ENCODE results near the gene ZFYVE28.
"Not testable (repeated sequence)": the region's sequence is repeated elsewhere in the genome, so short reads cannot be mapped to it uniquely, and the experiment has no call there.

The ZFYVE28 gene

DNA sequence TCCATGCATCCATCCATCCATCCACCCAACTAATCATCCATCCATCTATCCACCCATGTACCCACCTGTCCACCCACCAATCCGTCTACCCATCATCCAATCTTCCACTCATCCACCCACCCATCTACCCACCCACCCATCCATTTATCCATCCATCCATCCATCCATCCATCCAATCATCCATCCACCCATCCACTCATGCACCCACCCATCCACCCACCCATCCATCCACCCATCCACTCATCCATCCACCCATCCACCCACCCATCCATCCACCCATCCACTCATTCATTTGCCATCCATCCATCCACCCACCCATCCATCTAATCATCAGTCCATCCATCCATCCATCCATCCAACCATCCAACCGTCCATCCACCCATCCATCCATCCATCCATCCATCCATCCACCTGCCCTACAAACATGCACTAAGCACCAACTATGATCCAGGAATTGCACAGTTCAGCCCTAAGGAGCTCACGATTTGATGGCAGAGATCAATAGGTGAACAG, 135.2 kb downstream of the ZFYVE28 start:
- DNase-seq: no peak

DNA sequence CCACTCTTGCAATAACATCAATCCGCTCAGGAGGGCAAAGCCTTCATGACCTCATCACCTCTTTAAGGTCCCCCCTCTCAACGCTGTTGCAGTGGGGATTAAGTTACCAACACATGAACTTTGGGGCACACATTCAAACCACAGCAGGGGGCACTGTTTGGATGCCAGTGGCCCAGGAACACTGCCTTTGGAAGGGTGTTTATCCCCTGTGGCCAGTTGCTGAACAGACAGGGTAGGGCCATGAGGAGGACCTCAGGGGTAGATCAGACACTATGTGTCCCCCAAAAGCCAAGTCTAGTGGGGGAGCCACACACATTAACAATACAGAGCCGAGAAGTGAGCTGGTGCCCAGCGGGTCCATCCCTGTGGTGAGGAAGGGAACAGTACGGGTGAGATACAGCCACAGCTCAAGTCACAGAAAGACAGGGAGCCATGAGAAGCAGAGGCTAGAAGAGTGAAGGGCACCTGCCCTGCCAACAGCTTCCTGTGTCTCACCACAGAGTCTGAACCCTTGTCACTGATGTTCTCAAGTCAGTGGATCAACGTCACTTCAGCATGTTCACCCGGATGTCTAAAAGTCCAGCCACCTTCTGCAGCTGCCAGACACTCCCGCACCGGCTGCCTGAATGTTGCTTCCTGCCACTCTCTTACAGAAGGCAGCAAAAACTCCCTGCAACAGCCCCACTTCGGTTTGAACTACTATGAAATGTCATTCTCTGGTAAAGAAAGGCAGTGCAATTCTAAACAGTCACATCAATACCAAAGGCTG, 136.7 kb downstream of the ZFYVE28 start:
- no peak for DNase-seq

DNA sequence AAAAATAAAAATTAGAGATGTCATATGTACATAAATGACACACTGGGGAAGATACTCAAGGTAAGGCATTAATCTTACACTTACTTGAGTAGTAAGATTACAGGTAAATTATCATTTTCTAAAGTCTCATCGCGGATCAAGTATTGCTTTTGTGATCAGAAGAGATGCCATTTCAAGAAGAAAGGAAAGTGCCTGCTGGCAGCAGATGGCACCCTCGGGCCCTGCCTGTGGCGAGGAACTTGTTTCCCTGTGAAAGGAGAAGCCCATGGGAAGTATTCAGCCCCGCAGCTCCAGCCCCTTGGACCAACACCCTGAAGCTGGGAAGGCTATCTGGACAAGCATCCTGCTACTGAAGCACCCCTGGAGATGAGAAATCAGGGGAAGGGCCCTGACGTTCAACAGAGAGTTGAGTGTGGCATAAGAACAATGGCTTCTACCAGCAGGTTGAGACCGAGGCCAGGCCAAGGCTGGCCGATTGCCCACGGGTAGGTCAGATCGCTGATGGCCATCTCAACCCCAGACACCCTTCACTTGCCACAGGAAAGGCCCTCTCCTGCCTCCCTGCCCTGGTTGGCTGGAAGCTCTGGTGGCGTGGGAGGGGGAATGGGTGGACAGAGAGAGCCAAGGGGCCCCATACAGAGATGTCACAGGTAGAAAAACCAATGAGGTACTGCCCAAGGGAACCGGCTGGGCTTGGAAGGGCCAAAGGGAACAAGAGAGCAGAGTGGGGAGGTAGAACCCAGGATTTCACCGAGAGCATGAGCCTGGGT, 137.7 kb downstream of the ZFYVE28 start:
- no peak for DNase-seq

DNA sequence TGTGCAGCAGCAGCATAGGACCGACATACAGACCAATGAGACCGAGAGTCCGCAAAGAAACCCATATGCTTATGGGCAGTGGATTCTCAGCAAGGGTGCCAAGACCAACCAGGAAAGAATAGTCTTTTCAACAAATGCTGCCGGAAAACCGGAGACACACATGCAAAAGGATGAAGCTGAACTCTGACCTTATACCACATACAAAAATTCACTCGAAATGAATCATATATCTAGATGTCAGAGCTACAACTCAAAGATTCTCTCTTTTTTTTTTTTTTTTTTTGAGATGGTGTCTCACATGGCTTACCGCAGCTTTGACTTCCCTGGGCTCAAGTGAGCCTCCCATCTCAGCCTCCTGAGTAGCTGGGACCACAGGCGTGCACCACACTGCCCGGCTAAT, 140.5 kb downstream of the ZFYVE28 start:
- no peak for DNase-seq

DNA sequence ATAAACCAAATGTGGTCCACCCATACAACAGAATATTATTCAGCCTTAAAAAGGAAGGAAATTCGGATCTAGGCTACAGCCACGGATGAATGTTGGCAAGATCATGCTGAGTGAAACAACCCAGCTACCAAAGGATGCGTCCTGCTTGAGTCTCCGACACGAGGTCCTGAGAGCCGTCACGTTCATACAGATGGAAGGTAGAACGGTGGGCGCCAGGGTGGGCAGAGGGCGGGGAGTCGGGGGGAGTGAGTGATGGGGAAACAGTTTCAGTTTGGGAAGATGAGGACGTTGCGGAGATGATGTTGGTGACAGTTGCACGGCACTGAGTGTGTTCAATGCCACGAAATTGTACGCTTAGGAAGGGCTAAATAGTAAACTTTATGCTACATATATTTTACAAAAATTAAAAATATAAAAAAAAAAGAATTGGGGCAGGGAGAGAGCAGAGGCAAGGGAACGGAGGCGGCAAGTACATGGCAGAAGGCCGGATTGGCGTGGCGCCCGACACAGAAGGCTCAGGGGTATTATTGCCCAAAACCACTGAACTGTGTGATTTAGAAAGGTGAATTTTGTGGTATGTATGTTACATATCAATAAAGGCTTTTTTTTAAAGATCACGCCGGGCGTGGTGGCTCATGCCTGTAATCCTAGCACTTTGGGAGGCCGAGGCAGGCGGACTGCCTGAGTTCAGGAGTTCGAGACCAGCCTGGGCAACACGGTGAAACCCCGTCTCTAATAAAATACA, 141.7 kb downstream of the ZFYVE28 start:
- DNase-seq: no peak

DNA sequence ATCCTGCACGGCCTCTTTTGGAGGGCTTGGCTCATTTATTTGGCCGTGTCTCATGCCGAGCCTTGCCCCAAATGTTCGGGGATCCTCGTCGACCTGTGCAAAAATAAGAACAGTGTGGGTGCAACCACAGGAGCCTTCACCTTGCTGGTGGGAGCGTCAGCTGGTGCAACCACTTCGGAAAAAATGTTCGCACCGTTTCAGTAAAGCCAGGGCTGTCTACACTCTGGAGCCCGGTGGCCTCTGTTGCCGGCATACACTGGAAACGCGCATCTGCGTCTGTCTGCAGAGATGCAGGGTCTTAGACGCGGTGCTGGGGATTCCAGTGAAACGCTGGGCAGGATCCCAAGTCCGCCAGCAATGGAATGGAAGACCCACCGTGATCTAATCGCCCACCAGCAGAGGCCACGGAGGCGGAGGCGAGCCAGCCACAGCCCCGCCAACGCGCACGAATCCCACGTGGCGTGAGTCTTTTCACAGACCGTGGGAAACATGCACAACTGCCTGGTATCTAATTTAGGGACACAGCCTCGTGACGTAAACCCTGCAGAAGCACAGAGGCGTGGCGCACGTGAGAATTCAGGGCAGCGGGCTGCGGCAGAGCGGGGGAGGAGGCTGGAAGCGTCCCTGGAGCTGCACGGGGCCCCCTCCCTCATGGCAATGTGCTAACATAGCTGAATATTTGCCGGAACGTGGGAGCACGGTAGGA, 142.7 kb downstream of the ZFYVE28 start:
- no peak for DNase-seq

DNA sequence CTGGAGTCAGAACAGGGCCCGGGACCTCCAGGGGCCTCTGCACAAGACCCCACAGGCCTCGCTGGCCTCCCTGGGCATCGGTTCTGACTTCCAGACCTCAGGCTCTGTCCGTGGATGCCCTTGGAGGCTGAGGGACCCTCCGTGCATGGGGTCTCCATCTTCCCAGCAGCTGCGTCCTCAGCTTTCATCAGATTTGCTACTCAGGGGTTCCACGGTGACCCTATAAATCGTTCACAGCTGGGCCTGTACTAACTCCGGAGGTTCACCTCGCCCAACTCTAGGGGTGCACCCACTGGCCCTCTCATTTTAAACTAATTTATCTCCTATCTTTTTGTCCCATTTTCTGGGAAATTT, 143.4 kb downstream of the ZFYVE28 start:
- not testable (repeated sequence) for DNase-seq

DNA sequence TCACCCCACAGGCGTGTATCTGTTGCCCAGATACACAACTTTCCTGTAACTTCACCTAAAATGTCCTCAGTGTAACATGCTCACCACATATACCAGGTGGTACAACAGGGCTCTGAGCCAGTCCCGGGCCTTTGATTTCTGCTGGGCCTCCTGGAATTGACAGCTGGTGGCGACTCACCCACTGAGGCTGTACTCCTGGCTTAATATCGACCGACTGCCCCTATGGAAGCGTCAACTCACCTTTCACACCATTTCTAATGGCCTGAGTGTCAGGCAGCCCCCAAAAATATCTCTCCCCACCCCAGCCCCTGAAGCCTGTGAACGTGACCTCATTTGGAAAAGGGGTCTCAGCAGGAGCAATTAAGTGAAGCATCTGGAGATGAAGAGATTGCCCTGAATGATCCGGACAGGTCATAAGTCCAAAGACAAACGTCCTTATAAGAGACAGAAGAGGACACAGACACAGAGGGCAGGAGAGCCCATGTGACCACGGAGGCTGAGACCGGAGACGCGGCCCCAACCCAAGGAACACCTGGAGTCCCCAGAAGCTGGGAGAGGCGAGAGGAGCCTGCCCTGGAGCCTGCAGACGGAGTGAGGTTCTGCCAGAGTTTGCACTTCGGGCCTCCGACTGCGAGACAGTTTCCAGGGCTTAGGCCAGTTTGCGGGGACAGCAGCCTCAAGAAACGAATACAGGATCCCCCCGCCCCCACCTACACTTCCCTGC, 144.0 kb downstream of the ZFYVE28 start:
- no peak for DNase-seq

DNA sequence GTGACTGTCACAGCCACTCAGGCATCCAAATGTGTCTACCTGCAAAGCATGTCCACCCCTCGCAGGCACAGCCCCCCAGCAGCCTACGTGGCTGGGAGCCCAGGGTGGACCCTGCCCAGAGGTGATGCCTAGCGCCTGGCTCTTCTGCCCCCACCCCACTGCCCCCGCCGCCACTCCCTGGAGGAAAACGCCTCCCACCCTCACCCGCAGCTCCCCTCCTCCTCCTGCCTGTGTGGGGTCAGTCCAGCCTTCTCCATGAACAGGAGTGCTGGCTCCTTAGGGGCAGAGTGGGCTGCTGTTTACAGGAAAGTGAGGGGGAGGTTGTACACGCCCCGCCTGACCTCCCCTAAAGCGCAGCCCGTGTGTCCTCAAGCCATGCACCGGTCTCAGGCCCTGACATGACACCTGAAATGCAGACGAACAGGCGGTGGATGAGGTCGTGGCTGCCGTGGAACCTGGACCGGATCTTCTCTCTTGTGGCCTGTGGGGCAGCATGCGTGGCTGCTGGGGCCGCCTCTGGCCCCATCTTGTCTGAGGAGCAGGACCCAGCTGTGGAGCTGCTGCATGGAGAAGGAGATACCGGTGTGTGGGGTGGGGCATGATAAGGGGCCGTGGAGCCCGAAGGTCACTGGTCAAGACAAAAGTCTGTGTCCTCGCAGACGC, 144.7 kb downstream of the ZFYVE28 start:
- DNase-seq: no peak

DNA sequence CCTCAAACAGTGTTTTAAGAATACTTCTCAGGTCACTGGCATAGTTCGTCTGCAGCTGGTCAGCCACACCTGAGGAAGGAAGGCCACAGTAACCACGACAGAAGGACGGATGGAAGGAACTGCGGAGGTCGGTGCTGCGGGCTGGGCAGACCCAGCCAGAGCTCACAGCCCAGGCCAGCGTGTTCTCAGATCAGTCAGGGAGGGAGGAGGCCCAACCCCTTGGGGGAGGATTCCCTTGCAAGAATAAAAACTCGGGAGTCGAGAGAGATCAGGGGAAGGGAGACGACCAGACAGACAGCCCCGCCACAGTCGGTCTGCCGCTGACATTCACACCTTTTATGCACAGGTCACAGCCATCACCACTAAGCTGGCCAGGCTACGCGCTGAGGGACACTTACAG, 145.2 kb downstream of the ZFYVE28 start:
- DNase-seq: no peak

DNA sequence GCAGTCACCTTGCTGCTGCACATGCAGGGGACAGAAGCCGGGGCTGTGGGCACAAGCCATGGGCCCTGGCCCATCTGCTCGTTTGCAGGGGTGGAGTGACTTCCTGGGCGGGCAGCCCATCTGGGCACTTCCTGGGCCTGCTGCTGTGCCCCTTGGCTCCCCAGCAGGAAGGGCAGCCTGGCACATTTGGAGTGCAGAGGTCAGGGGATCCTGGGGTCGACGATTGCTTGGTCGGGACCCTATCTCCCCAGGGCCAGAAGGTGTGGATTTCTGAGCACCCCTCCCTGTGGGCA, 145.7 kb downstream of the ZFYVE28 start:
- DNase-seq: no peak

DNA sequence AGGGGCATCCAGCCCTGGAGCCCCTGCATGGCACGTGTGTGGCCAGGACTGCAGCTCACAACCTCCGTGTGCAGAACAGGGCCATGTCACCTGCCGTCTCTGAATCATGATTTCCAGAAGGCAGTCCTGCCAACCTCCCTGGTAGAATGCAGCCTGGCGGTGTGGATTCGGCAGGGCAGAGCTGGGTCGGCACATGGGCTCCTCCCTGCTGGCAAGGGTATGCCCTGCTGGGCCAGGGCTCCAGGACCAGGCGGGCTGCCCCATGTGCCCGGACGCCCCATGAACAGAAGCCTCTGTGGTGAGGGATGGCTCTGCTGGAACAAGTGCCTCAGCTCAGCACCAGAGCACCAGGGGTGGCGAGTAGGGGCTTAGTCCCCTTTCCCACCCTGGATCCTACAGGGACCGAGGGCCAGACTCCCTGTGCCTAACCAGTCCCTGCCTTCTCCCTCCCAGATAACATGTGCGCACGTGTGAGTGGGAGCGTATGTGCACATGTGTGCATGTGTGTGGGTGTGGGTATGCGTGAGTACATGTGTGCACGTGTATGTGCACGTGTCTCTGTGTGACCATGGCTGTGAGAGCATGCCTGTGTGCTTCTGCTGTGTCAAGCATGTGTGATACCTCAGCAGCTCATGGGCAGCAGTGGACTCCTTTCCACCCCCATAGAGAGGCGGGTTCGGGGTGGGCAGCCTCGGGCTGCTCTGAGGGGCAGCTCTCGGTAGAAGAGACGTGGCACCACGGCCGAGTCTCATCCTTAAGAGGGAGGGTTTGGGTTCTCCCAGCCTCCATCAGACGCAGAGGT, 146.2 kb downstream of the ZFYVE28 start:
- no peak for DNase-seq

DNA sequence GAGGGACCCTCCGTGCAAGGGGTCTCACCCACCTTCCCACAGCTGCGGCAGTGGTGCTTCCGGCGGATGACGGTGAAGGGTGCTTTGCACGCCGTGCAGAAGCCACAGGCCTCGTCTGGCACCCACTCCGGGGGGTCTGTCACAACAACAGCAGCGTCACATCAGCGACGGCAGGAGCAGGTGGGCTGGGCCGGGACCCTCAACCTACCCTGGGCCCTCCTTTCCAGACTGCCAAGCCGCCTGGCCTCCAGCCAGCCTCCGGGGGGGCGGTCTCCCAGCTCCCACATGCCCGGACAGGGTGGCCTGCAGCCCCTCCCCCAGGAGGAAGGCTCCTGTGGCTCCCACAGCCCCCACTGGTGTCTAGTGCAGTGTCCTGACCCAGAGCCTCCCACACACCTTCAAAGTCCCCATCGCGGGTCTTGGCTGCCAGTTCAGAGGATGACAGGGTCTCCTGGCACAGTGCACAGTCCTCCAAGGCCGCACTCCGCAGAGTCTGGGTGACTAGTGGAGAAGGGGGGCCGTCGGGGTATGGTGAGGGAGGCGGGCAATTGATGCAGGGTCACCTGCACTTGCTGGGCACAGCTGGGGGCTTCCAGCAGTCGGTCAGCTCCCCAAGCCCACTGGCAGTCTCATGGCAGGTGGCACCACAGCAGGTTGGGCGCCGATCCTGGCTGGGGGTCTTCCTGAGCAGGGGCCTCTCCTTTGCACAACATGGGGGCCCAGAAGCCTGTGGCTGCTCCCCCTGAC, 147.0 kb downstream of the ZFYVE28 start:
- DNase-seq: no peak

DNA sequence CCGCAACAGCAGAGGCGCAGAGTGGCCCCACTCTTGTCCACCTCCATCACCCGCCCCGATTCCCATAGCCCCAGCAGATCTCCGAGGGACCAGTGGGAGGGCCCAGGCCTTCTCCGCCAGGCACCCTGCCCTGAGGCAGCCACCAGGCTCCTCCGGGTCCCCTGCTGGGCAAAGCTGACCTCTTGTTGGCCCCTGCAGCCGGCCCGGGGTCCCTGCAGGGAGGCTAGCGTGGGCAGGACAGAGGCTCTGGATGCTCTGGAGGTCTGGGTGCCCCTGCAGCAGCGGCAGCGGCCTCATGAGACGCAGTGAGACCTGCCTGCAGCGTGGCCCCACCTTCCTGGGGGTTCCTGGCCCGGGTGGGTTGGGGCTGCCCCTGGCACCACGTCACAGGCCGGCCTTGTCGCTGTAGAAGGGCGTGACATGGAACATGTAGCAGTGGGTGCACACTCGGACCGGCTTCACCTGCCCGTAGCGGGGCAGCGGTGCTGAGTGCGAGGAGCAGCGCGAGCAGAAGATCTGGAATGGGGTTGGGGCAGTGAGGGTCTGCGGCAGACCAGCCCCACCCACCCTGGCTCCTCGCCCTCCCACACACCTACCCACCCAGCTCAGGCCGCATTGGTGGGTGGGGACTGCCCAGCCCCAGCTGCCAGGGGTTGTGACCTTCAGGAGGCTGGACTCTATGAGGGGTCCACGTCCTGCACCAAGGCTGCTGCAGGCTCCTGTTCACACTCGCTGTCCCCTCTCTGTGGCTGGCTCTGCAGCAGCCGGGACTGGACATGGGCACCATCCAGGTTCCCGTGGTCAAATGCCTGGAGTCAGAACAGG, 147.9 kb downstream of the ZFYVE28 start:
- no peak for DNase-seq

DNA sequence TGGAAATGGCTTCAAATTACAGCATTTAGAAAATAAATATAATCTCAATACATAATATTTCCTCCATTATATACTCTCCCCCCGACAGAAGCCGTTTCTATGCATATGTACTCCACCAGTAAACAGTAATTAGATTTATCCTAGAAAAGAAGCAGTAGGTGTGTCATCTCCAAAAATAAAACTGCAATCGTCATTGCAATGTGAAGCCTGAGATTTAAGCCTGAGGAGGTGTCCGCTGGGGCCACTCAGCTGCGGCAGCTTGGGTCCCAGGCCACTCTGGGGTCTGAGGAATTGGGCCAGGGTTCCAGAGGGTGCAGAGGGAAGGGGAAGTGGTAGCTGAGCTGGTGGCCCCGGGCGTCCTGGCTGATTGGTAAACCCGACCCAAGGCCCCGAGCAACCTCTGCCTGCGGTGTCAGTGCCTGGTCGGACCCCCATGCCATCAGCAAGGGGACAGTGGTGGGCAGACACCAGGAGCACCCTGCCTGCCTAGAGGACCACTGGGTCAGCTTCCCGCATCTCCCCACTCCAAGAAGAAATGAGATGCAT, 148.8 kb downstream of the ZFYVE28 start:
- no peak for DNase-seq

DNA sequence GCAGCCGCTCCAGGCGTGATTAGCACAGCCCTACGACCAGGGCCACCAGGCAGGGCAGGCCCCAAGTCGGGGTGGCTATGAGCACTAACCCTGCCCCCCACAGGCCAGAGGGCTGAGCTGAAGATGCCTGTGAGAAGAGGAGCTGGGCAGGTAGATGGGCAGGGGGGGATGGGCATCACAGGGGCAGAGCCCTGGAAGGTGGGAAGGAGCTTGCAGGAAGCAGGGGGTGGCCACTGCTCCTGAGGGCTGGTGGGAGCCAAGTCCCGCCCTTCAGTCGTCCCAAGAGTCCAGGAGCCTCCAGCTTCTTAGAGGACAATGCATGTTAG, 149.3 kb downstream of the ZFYVE28 start:
- DNase-seq: no peak

DNA sequence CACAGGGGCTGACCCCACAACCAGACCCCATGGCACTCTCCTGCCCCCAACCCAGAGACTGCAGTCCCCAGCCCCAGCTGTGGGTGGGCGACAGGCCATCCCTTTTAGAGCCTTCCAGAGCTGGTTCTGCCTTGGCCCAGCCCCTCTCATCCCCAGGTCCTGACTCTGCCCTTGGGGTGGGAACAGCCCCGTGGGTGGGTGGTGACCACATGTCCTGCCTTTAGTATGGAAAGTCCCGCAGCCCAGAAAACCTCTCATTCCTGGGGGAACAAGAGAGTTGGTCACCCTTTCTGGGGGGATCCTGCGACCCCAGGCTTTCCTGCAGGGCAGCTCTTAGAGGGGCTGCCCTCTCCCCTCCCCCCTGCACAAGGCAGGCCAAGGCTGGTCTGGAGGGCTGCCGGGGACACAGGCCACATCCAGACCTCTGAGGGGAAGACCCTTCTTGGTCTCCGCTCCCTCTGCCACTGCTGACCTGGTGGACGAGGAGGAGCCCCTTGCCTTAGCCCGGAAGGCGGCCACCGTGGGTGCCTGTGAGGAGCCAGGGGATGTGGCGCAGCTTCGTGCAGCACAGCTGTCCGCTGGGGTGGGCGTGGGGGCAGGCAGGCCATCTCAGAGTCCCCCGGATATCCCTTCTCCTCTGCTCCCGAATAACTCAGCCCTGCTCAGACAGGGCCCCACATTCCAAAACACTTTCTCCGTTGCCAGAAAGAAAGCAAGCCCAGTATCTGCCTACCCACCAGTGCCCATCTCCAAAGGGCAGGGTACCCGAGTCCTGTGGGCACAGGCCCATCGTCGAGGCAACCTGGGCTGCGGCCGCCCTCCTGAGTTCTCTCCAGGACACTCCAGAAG, 149.9 kb downstream of the ZFYVE28 start:
- no peak for DNase-seq

DNA sequence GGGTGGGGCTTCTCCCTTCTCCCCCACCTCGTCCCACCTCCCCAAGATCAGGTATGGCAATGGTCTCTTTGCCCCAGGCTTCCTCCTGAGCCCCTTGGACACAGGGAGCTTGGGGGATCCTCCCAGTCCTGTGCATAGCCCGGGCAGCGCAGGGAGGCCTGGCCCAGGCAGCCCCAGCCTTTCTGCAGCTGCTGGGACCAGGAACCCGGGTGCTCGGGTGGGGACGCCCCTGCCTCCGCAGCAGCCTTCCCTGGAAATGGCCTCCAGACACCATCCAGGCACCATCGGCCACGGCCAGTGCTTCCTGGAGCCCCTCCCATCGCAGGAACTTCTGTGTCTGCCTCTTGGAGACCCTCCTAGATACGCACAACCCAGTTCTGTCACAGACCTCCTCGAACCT, 150.6 kb downstream of the ZFYVE28 start:
- DNase-seq: no peak
